ENCODE data around the gene GNAZ.

GNAZ gene

GRCh38 chr22:23053051-23053707 is 17.1 kb upstream of the GNAZ start:
- peaks cover 25% of the 10 kb centered on the region for H3K27me3 Mint-ChIP-seq
- DNase-seq (ENCODE audit: low spot score in 2 of 2): no peak
- H3K9me3 Mint-ChIP-seq: no peaks in the 10 kb centered on the region
- no peak overlapping the region for H3K27ac Mint-ChIP-seq (ENCODE audit: low read depth)
- H3K4me3 Mint-ChIP-seq: no peak overlapping the region
- no peak for ATAC-seq (replicated peaks; ENCODE audit: extremely low read depth, poor library complexity, severe bottlenecking)
- no peaks in the 10 kb centered on the region for H3K4me1 Mint-ChIP-seq
- no peaks in the 10 kb centered on the region for H3K36me3 Mint-ChIP-seq (ENCODE audit: insufficient read depth)

- no peaks in the 10 kb centered on the region for H3K36me3 Mint-ChIP-seq (ENCODE audit: insufficient read depth)
- no peak overlapping the region for H3K4me3 Mint-ChIP-seq
- no peaks in the 10 kb centered on the region for H3K9me3 Mint-ChIP-seq
- DNase-seq (ENCODE audit: low spot score in 2 of 2) (no peak), ATAC-seq (replicated peaks; ENCODE audit: extremely low read depth, poor library complexity, severe bottlenecking) (no peak)
- peaks cover 17% of the 10 kb centered on the region for H3K27me3 Mint-ChIP-seq
- H3K4me1 Mint-ChIP-seq: no peaks in the 10 kb centered on the region
- no peak overlapping the region for H3K27ac Mint-ChIP-seq (ENCODE audit: low read depth)
Measured at GRCh38 chr22:23053912-23054530, 16.3 kb upstream of the GNAZ start.

- DNase-seq (ENCODE audit: low spot score in 2 of 2) (no peak), ATAC-seq (replicated peaks; ENCODE audit: extremely low read depth, poor library complexity, severe bottlenecking) (no peak)
- Mint-ChIP-seq H3K27me3 (peaks cover 11% of the 10 kb centered on the region), H3K27ac (ENCODE audit: low read depth) (peak overlapping the region; percentile 71), H3K4me3 (no peak overlapping the region), H3K9me3 (no peaks in the 10 kb centered on the region), H3K36me3 (ENCODE audit: insufficient read depth) (no peaks in the 10 kb centered on the region), H3K4me1 (no peaks in the 10 kb centered on the region)
Measured at GRCh38 chr22:23054531-23055257, 15.6 kb upstream of the GNAZ start.

- Mint-ChIP-seq H3K9me3 (no peaks in the 10 kb centered on the region), H3K27me3 (peaks cover 11% of the 10 kb centered on the region), H3K4me1 (no peaks in the 10 kb centered on the region), H3K4me3 (no peak overlapping the region), H3K27ac (ENCODE audit: low read depth) (no peak overlapping the region), H3K36me3 (ENCODE audit: insufficient read depth) (no peaks in the 10 kb centered on the region)
- DNase-seq (ENCODE audit: low spot score in 2 of 2): no peak
- ATAC-seq (replicated peaks; ENCODE audit: extremely low read depth, poor library complexity, severe bottlenecking): no peak
Measured at GRCh38 chr22:23055449-23056179, 14.7 kb upstream of the GNAZ start.

- Mint-ChIP-seq H3K27me3 (no peaks in the 10 kb centered on the region), H3K27ac (ENCODE audit: low read depth) (peak overlapping the region; percentile 16), H3K4me3 (no peak overlapping the region), H3K36me3 (ENCODE audit: insufficient read depth) (no peaks in the 10 kb centered on the region), H3K9me3 (no peaks in the 10 kb centered on the region), H3K4me1 (no peaks in the 10 kb centered on the region)
- ATAC-seq (replicated peaks; ENCODE audit: extremely low read depth, poor library complexity, severe bottlenecking): no peak
- DNase-seq (ENCODE audit: low spot score in 2 of 2): no peak
Measured at GRCh38 chr22:23057331-23057730, 13.0 kb upstream of the GNAZ start.

- DNase-seq (ENCODE audit: low spot score in 2 of 2) (no peak), ATAC-seq (replicated peaks; ENCODE audit: extremely low read depth, poor library complexity, severe bottlenecking) (no peak)
- Mint-ChIP-seq H3K4me3 (no peak overlapping the region), H3K4me1 (no peaks in the 10 kb centered on the region), H3K9me3 (no peaks in the 10 kb centered on the region), H3K27me3 (no peaks in the 10 kb centered on the region), H3K36me3 (ENCODE audit: insufficient read depth) (no peaks in the 10 kb centered on the region), H3K27ac (ENCODE audit: low read depth) (no peak overlapping the region)
Measured at GRCh38 chr22:23058063-23058462, 12.3 kb upstream of the GNAZ start.

- Mint-ChIP-seq H3K36me3 (ENCODE audit: insufficient read depth) (no peaks in the 10 kb centered on the region), H3K27ac (ENCODE audit: low read depth) (no peak overlapping the region), H3K4me3 (no peak overlapping the region), H3K27me3 (no peaks in the 10 kb centered on the region), H3K9me3 (no peaks in the 10 kb centered on the region), H3K4me1 (no peaks in the 10 kb centered on the region)
- ATAC-seq (replicated peaks; ENCODE audit: extremely low read depth, poor library complexity, severe bottlenecking): no peak
- no peak for DNase-seq (ENCODE audit: low spot score in 2 of 2)
Measured at GRCh38 chr22:23058481-23059283, 11.6 kb upstream of the GNAZ start.

GRCh38 chr22:23059284-23059948 is 10.9 kb upstream of the GNAZ start:
- no peaks in the 10 kb centered on the region for H3K36me3 Mint-ChIP-seq (ENCODE audit: insufficient read depth)
- no peaks in the 10 kb centered on the region for H3K27me3 Mint-ChIP-seq
- H3K9me3 Mint-ChIP-seq: no peaks in the 10 kb centered on the region
- H3K4me1 Mint-ChIP-seq: no peaks in the 10 kb centered on the region
- no peak overlapping the region for H3K27ac Mint-ChIP-seq (ENCODE audit: low read depth)
- DNase-seq (ENCODE audit: low spot score in 2 of 2) (no peak), ATAC-seq (replicated peaks; ENCODE audit: extremely low read depth, poor library complexity, severe bottlenecking) (no peak)
- no peak overlapping the region for H3K4me3 Mint-ChIP-seq

- Mint-ChIP-seq H3K9me3 (no peaks in the 10 kb centered on the region), H3K4me1 (no peaks in the 10 kb centered on the region), H3K27me3 (no peaks in the 10 kb centered on the region), H3K4me3 (no peak overlapping the region), H3K36me3 (ENCODE audit: insufficient read depth) (no peaks in the 10 kb centered on the region), H3K27ac (ENCODE audit: low read depth) (no peak overlapping the region)
- no peak for ATAC-seq (replicated peaks; ENCODE audit: extremely low read depth, poor library complexity, severe bottlenecking)
- no peak for DNase-seq (ENCODE audit: low spot score in 2 of 2)
Measured at GRCh38 chr22:23060612-23061400, 9.5 kb upstream of the GNAZ start.

GRCh38 chr22:23061471-23062280 is 8.6 kb upstream of the GNAZ start:
- Mint-ChIP-seq H3K4me1 (no peaks in the 10 kb centered on the region), H3K27ac (ENCODE audit: low read depth) (no peak overlapping the region), H3K4me3 (no peak overlapping the region), H3K36me3 (ENCODE audit: insufficient read depth) (no peaks in the 10 kb centered on the region), H3K9me3 (no peaks in the 10 kb centered on the region), H3K27me3 (no peaks in the 10 kb centered on the region)
- no peak for DNase-seq (ENCODE audit: low spot score in 2 of 2)
- ATAC-seq (replicated peaks; ENCODE audit: extremely low read depth, poor library complexity, severe bottlenecking): no peak

Data from central memory CD8-positive, alpha-beta T cell (primary cell).